A549 (cell line): ENCODE data around the gene KIF1B. TPM values are rescaled to one million over a fixed set of nuclear protein-coding genes. Genes with fewer than 3 reads are reported as not detected.

ENCODE experiments used
- ATAC-seq, 2 experiments: fragments of 200-7000 bp in 1 of 2; fragments of >200 bp in 1 of 2; cut with Nextera tagmentation in 1 of 2; cut with Tn5 transposase in 1 of 2; 3 replicates each; pipeline versions ENCODE4 v1.8.0 to v1.9.1; 2018 to 2020; ENCODE audit warnings: mild to moderate bottlenecking in 1 of 2, moderate library complexity in 1 of 2
- CTCF ChIA-PET: fragments of 300-600 bp; sonication (Branson Sonifier 250); formaldehyde crosslinking; extraction: SDS; loops from one replicate; lab custom pipeline; 2021; ENCODE audit warnings: antibody characterized with exemption, inconsistent platforms; lab: Yijun Ruan, JAX
- POLR2A ChIA-PET: fragments of 350-600 bp; formaldehyde crosslinking; extraction: SDS; loops from one replicate; lab custom pipeline; 2021; ENCODE audit warnings: antibody characterized with exemption, inconsistent platforms; lab: Yijun Ruan, JAX
- DNase-seq, 2 experiments: peaks; one replicate each; pipeline versions ENCODE4 v3.0.0 to v3.0.0-alpha.2; 2011 to 2016; ENCODE audit warnings: low read depth in 1 of 2, low spot score in 1 of 2
- FAIRE-seq: peaks from 2 replicates; lab custom pipeline; 2011; peaks lifted over from hg19 to GRCh38; lab: Jason Lieb, UNC
- H3K27ac ChIP-seq, 2 experiments: fragments of >200 bp; sonication (Bioruptor Twin); formaldehyde crosslinking; 3 replicates each; pipeline ENCODE4 v1.5.1; 2016 to 2017
- H3K4me1 ChIP-seq: fragments of >200 bp; sonication (Bioruptor Twin); formaldehyde crosslinking; 3 replicates; pipeline ENCODE4 v1.6.1; 2016
- H3K4me2 ChIP-seq: fragments of >200 bp; sonication (Bioruptor Twin); formaldehyde crosslinking; 3 replicates; pipeline ENCODE4 v1.6.1; 2016
- H3K4me3 ChIP-seq: fragments of >200 bp; sonication (Bioruptor Twin); formaldehyde crosslinking; 3 replicates; pipeline ENCODE4 v1.5.1; 2016
- H3K9me3 ChIP-seq: fragments of >200 bp; sonication (Bioruptor Twin); formaldehyde crosslinking; 3 replicates; pipeline ENCODE4 v1.6.1; 2016
- CBX2 ChIP-seq: fragments of 200-600 bp; sonication (generic); IDR thresholded peaks from 2 replicates; pipeline ENCODE4 v1.6.1; 2016; ENCODE audit warnings: low read depth, mild to moderate bottlenecking, borderline replicate concordance
- CBX8 ChIP-seq: fragments of 200-600 bp; sonication (generic); IDR thresholded peaks from 2 replicates; pipeline ENCODE4 v1.6.1; 2016
- CHD2 ChIP-seq: fragments of 150-350 bp; IDR thresholded peaks from 2 replicates; pipeline ENCODE4 v1.6.1; 2014; ENCODE audit warnings: low read length; ENCODE audit not compliant: partially characterized antibody
- ELK1 ChIP-seq: fragments of 150-350 bp; IDR thresholded peaks from 2 replicates; pipeline ENCODE4 v1.6.1; 2014; ENCODE audit warnings: low read depth, mild to moderate bottlenecking, low read length
- EP300 ChIP-seq, 2 experiments: fragments of >200 bp; sonication (Bioruptor Twin); formaldehyde crosslinking; IDR thresholded peaks; 2 replicates in 1 of 2; 3 replicates in 1 of 2; pipeline ENCODE4 v1.6.1; 2016 to 2017
- HOXA7 ChIP-seq: fragments of 250-450 bp; sonication (Bioruptor Pico); IDR thresholded peaks from 2 replicates; pipeline ENCODE4 v1.5.0; 2020; ENCODE audit warnings: mild to moderate bottlenecking, moderate library complexity
- JUN ChIP-seq, 2 experiments: fragments of >200 bp; sonication (Bioruptor Twin); formaldehyde crosslinking; IDR thresholded peaks; 2 replicates in 1 of 2; 3 replicates in 1 of 2; pipeline ENCODE4 v1.6.1; 2016 to 2017
- MAZ ChIP-seq: fragments of 150-350 bp; IDR thresholded peaks from 2 replicates; pipeline ENCODE4 v1.6.1; 2014; ENCODE audit warnings: antibody characterized with exemption, low read depth, low read length, borderline replicate concordance
- MYC ChIP-seq: IDR thresholded peaks from 2 replicates; pipeline ENCODE4 v1.6.1; 2012; ENCODE audit warnings: mild to moderate bottlenecking, inconsistent platforms, low read length, improper control_type of control experiment, borderline replicate concordance
- RFX5 ChIP-seq: fragments of 450-650 bp; IDR thresholded peaks from 2 replicates; pipeline ENCODE4 v1.7.1; 2014; ENCODE audit warnings: antibody characterized with exemption, mild to moderate bottlenecking, moderate library complexity
- RNF2 ChIP-seq: fragments of 200-600 bp; sonication (generic); IDR thresholded peaks from 2 replicates; pipeline ENCODE4 v1.6.1; 2016; ENCODE audit warnings: low read depth, mild to moderate bottlenecking, antibody characterized with exemption, moderate library complexity, borderline replicate concordance
- SREBF2 ChIP-seq: fragments of 450-650 bp; IDR thresholded peaks from 2 replicates; pipeline ENCODE4 v1.6.1; 2014; ENCODE audit warnings: mild to moderate bottlenecking, moderate library complexity
- TFCP2L1 ChIP-seq: fragments of 250-450 bp; sonication (Bioruptor Pico); IDR thresholded peaks from 2 replicates; pipeline ENCODE4 v1.5.0; 2021; ENCODE audit warnings: mild to moderate bottlenecking
- WGBS: methylation state at CpG from one replicate; pipeline ENCODE4 v1.1.6; 2017; ENCODE audit errors: missing lambda C conversion rate; 5-methylcytosine and 5-hydroxymethylcytosine counted together
- polyA plus RNA-seq, 4 experiments: library from polyadenylated mRNA; depleted of rRNA in 3 of 4; stranded (reverse); fragments of >200 nt; fragmentation: RNase III in 1 of 4; extraction: RNeasy Plus Mini Kit Qiagen cat#74134 plus additional on column Dnase treatment in 1 of 4; gene quantifications; 2 replicates in 3 of 4; 3 replicates in 1 of 4; pipeline ENCODE4 v1.2.3, GENCODE V29; 2011 to 2017
- TF ChIP-seq, protein P1 (sequence below): fragments of 450-650 bp; IDR thresholded peaks from 2 replicates; pipeline ENCODE4 v1.6.1; 2014; ENCODE audit warnings: antibody characterized with exemption
- TF ChIP-seq, protein P2 (sequence below): fragments of 250-450 bp; sonication (Bioruptor Pico); IDR thresholded peaks from 2 replicates; pipeline ENCODE4 v1.5.0; 2021; ENCODE audit warnings: mild to moderate bottlenecking, moderate library complexity, borderline replicate concordance

The KIF1B gene
- polyA plus RNA-seq, 2 of the 4 experiments (the other 2 are of a cell fraction): 9.8 to 18.3 TPM

GRCh38 chr1:10232163-10232562, 21.8 kb downstream of the KIF1B start:
- 79% methylated on average over 5 of the region's 5 CpGs for WGBS
- H3K4me2 ChIP-seq: no peak overlapping the region
- H3K9me3 ChIP-seq: no peaks in the 10 kb centered on the region
- H3K4me1 ChIP-seq: no peaks in the 10 kb centered on the region
- FAIRE-seq: no peak
- POLR2A ChIA-PET: no interaction called here
- CTCF ChIA-PET: no interaction called here
- H3K27ac ChIP-seq: no peak overlapping the region
- H3K4me3 ChIP-seq: no peak overlapping the region
- no peak for TF ChIP-seq RNF2
- TF ChIP-seq, protein P1, sequence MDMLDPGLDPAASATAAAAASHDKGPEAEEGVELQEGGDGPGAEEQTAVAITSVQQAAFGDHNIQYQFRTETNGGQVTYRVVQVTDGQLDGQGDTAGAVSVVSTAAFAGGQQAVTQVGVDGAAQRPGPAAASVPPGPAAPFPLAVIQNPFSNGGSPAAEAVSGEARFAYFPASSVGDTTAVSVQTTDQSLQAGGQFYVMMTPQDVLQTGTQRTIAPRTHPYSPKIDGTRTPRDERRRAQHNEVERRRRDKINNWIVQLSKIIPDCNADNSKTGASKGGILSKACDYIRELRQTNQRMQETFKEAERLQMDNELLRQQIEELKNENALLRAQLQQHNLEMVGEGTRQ: no peak
- no peak for TF ChIP-seq RFX5
- TF ChIP-seq CBX2: no peak
- TF ChIP-seq HOXA7 (CRISPR knock-in tag): no peak
- no peak for TF ChIP-seq ELK1
- TF ChIP-seq JUN (IDR thresholded peaks at IDR 0.05): no peak
- no peak for TF ChIP-seq TFCP2L1 (CRISPR knock-in tag)
- TF ChIP-seq, protein P2, sequence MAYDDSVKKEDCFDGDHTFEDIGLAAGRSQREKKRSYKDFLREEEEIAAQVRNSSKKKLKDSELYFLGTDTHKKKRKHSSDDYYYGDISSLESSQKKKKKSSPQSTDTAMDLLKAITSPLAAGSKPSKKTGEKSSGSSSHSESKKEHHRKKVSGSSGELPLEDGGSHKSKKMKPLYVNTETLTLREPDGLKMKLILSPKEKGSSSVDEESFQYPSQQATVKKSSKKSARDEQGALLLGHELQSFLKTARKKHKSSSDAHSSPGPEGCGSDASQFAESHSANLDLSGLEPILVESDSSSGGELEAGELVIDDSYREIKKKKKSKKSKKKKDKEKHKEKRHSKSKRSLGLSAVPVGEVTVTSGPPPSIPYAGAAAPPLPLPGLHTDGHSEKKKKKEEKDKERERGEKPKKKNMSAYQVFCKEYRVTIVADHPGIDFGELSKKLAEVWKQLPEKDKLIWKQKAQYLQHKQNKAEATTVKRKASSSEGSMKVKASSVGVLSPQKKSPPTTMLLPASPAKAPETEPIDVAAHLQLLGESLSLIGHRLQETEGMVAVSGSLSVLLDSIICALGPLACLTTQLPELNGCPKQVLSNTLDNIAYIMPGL (CRISPR knock-in tag): no peak
- DNase-seq: no peak
- no peak for ATAC-seq

DNA sequence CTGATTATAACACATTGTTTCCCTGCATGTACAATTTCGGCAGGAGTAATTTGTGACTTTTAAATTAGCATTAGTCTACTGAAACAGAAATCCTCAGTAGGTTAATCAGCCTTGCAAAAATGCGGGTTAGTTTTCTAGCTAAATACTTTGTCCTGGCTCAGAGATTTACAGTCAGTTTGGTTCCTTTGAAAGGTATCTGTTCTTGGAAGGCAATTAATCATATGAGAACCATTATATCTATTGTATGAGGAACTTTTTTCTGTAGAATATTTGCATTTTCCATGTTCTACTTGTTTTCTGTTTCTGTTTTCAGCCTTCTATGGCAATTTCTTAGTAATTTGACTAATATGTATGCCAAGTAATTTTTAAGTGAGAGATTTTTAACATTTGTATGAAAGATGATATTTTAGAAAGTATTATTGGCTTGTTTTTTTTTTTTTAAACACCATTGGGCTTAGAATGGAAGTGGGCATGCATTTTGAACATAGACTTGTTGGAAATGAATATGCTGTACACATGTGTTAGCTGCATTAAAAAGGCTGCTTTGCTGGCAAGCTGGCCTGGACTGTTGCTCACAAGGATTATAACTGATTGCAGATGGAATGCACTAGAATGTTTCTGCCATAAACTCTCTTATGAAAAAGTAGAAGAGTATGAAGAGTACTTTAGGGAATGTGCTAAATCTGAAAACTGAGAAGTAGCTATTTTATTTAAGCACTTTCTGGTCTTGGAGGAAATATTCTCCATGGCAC, 26.2 kb downstream of the KIF1B start:
- WGBS: 86% methylated on average over 2 of the region's 2 CpGs
- ChIA-PET POLR2A (interaction anchor here (0.6 kb wide), 1 partner anchor 124 kb away, joined by 8 read pairs; no protein-coding TSS in a partner anchor), CTCF (interaction anchor here (0.6 to 2.5 kb wide), 2 partner anchors 27 to 448 kb away, joined by 3 to 11 read pairs; partner anchors contain the start of gene KIF1B)
- H3K27ac ChIP-seq: no peak overlapping the region
- ATAC-seq: no peak
- no peak for TF ChIP-seq CHD2
- TF ChIP-seq MAZ: no peak
- no peak for TF ChIP-seq CBX2
- TF ChIP-seq, protein P2 (CRISPR knock-in tag): no peak
- TF ChIP-seq EP300 (IDR thresholded peaks at IDR 0.05): no peak
- TF ChIP-seq SREBF2: no peak
- TF ChIP-seq MYC: no peak
- H3K4me3 ChIP-seq: no peak overlapping the region
- DNase-seq: no peak
- FAIRE-seq: no peak
- H3K4me2 ChIP-seq: no peak overlapping the region
- no peaks in the 10 kb centered on the region for H3K4me1 ChIP-seq
- no peaks in the 10 kb centered on the region for H3K9me3 ChIP-seq

- ATAC-seq (no peak), FAIRE-seq (no peak)
- POLR2A ChIA-PET: no interaction called here
These were observed 26.8 kb downstream of the KIF1B start for GRCh38 chr1:10237157-10237539.

More at GRCh38 chr1:10237157-10237539, 26.8 kb downstream of the KIF1B start:
- H3K27ac ChIP-seq: no peak overlapping the region
- H3K9me3 ChIP-seq: no peaks in the 10 kb centered on the region
- TF ChIP-seq EP300 (IDR thresholded peaks at IDR 0.05) (no peak), CBX8 (no peak), CHD2 (no peak), SREBF2 (no peak), HOXA7 (CRISPR knock-in tag) (no peak)
- CTCF ChIA-PET: interaction anchor here (0.6 kb wide), 1 partner anchor 449 kb away, joined by 3 read pairs; no protein-coding TSS in a partner anchor
- no peak for DNase-seq
- H3K4me2 ChIP-seq: no peak overlapping the region
- no peaks in the 10 kb centered on the region for H3K4me1 ChIP-seq
- WGBS: 89% methylated on average over 1 of the region's 1 CpG
- no peak overlapping the region for H3K4me3 ChIP-seq
